HuH-7.5 (cell line): ENCODE measurements around the gene CSNK2A2.

Source experiments
- DNase-seq: peaks from one replicate; pipeline ENCODE4 v3.0.0; 2011; ENCODE audit warnings: low spot score

The CSNK2A2 gene

GRCh38 chr16:58109881-58110280 is 88.0 kb downstream of the CSNK2A2 start:
- no peak for DNase-seq

DNA sequence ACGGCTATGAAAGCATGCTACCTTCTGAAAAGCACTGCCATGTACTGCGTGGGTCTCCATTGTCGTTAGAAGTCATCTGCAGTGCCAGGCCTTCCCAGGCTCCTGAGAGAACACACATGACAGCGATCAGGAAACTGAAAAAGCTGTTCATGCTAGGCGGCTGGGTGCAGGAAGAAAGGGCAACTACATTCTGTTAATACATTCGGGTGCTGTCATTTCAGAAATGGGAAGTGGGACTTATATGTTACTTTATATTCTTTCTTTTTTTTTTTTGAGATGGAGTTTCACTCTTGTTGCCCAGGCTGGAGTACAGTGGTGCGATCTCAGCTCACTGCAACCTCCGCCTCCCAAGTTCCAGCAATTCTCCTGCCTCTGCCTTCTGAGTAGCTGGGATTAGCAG is 88.6 kb downstream of the CSNK2A2 start:
- no peak for DNase-seq
